ENCODE results near the gene ABHD15. TPM values are rescaled to one million over a fixed set of nuclear protein-coding genes. Genes with fewer than 3 reads are reported as not detected.

Gene ABHD15, protein sequence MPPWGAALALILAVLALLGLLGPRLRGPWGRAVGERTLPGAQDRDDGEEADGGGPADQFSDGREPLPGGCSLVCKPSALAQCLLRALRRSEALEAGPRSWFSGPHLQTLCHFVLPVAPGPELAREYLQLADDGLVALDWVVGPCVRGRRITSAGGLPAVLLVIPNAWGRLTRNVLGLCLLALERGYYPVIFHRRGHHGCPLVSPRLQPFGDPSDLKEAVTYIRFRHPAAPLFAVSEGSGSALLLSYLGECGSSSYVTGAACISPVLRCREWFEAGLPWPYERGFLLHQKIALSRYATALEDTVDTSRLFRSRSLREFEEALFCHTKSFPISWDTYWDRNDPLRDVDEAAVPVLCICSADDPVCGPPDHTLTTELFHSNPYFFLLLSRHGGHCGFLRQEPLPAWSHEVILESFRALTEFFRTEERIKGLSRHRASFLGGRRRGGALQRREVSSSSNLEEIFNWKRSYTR
- 19.3 to 27.4 TPM (median 26.2 TPM) in 5 replicates for total RNA-seq (2022; extraction: Qiagen RNA extraction; ENCODE audit: low read depth)

DNA sequence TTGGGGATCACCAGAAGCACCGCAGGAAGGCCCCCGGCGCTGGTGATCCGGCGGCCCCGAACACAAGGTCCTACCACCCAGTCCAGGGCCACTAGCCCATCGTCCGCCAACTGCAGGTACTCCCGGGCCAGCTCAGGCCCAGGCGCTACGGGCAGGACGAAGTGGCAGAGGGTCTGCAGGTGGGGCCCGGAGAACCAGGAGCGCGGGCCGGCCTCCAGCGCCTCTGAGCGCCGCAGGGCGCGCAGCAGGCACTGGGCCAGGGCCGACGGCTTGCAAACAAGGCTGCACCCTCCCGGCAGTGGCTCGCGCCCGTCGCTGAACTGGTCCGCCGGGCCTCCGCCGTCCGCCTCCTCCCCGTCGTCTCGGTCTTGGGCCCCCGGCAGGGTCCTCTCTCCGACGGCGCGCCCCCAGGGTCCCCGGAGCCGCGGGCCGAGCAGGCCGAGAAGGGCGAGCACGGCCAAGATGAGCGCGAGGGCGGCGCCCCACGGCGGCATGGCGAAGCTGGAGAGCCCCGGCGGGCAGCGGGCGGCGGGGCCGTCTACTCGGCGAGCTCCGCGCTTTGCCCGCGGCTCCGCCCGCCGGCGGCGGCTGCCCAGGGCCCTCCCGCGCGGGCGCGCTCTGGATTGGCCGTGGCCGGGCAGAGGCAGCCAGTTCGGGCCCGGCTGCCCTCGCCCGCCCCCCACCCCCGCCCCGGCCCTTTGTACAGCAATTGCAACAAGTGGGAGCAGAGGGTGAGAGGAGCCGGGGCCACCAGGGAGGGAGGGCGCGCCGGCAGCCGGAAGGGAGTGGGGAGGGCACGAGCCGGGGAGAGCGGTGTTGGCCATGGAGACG, at the start of gene ABHD15:
Gene ABHD15, minus strand, starts transcription at position 565 of the 831 bp plus-strand sequence. Its CDS starts 71 bp downstream, at position 494.

GRCh38 chr17:29592850-29593551, 26.2 kb upstream of the ABHD15 start, which contains the start of gene ANKRD13B:
ANKRD13B (plus strand) TSS chr17:29593132; CDS start chr17:29593622, 490 bp downstream.

DNA sequence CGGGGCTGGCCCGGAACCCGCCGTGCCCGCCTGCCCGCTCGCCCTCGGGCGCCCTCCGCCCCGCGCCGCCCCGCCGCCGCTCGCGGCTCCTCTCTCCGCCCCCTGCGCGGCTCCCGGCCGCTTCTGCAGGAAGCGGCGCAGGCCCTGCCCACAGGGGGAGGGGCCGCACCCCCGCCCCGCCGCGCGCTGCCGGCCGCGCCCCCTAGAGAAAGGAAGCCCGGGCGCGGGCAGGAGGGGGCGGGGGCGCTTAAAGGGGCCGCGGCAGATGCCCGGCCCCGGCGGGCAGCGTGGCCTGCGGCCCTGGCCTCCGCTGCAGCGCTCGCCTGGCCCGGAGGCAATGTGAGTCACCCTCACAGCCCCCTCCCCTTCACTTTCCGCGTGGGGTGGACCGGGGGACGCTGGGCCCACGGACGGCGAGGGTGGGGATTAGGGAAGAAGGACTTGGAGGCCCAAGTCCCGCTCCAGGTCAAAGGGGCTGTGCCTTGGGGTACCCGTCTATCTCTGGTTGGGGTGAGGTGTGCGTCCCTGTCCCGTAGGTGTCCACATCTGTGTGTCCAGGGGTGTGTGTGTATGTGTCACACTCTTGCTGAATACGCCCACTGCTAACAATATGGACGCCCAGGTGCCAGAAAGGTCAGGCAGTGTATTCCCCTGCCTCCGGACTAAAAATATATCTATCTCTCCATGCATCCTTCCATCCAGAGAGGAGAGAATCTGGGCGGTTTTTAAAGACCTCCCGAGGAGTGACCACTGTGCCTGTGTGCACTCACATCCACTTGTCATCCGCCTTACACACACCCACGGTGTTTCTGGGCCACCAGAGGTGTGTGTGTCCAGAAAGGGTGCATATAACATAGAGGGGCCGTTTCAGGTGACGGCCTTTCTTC, 22.9 kb upstream of the ABHD15 start, which contains the start of gene GIT1:
Gene GIT1, minus strand, starts transcription at position 125 of the 887 bp plus-strand sequence. CDS start 270 bp downstream, outside the sequence.

DNA sequence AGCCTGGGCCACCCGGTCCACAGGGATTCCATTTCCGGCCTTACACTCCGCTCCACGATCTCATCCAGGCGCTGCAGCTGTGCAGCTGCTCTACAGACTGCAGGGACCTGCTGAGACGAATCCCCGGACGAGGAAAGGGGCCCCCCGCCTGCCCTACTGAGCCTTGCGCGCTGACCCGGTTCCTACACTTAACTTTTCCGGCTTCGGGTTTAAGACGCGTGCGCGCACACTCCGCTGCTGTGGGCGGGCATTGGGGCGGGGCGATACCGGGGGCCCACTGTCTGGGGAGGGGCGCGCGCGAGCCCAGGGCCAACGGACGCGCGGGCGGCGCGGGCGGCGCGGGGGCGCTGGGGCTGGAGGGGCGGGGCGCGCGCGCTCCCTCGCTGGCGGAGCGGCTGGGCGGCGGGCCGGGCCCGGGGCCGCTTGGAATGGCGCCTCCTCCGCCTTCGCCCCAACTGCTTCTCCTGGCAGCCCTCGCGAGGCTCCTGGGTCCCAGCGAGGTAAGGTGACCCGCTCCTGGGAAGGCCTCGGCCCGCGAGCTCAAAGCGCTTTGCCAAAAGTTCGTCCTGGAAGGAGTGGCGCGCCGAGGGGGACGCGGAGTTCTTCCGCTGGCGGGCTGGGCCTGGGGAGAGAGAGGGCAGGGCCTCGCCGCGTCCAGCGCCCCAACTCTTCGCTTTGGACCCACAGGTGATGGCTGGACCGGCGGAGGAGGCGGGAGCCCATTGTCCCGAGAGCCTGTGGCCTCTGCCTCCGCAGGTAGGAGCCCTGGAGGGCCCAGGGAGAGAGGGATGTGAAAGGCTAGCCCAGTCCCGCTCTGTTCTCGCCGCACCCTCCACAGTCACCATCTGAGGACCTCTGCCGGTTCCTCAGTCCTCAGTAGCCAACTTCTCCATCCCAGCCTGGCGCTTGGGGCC, 1.8 kb upstream of the ABHD15 start, which contains the start of gene TP53I13:
Gene TP53I13, plus strand, starts transcription at position 371 of the 914 bp plus-strand sequence. Its CDS starts 58 bp downstream, at position 429.

Other genes with a start within 250 kb of the ABHD15 start
- gene TAOK1, start 176.7 kb downstream of the ABHD15 start, total RNA-seq (2022; extraction: Qiagen RNA extraction; ENCODE audit: low read depth), result 10.3 to 29.4 TPM (median 21.6 TPM) in 5 replicates
- 48.7 to 115 TPM (median 88.7 TPM) in 5 replicates for gene TP53I13, start 1.7 kb upstream of the ABHD15 start, total RNA-seq (2022; extraction: Qiagen RNA extraction; ENCODE audit: low read depth)
- gene GIT1, start 22.6 kb upstream of the ABHD15 start, total RNA-seq (2022; extraction: Qiagen RNA extraction; ENCODE audit: low read depth), result 57.3 to 90.4 TPM (median 79.2 TPM) in 5 replicates
- 16.7 to 31.0 TPM (median 28.8 TPM) in 5 replicates for gene ANKRD13B, start 26.1 kb upstream of the ABHD15 start, total RNA-seq (2022; extraction: Qiagen RNA extraction; ENCODE audit: low read depth)
- 4.9 to 7.1 TPM (median 5.9 TPM) in 5 replicates for gene CORO6, start 55.9 kb upstream of the ABHD15 start, total RNA-seq (2022; extraction: Qiagen RNA extraction; ENCODE audit: low read depth)